ENCODE measurements around the gene PREB. TPM values are rescaled to one million over a fixed set of nuclear protein-coding genes. Genes with fewer than 3 reads are reported as not detected.

PREB gene
- total RNA-seq, 1 donor from 2014 or later = 25.7 TPM

- DNase-seq (ENCODE audit: low read depth in 2 of 2) = no peak
These were observed 37.6 kb downstream of the PREB start for GRCh38 chr2:27096748-27097297.

GRCh38 chr2:27095745-27096651 is 38.4 kb downstream of the PREB start:
- peak; percentile 45 to 59 for DNase-seq (ENCODE audit: low read depth in 2 of 2)

GRCh38 chr2:27095427-27095744 is 39.0 kb downstream of the PREB start:
- no peak for DNase-seq (ENCODE audit: low read depth in 2 of 2)

GRCh38 chr2:27094353-27094984 is 40.0 kb downstream of the PREB start:
- no peak for DNase-seq (ENCODE audit: low read depth in 2 of 2)

- DNase-seq (ENCODE audit: low read depth in 2 of 2) = no peak
These were observed 40.7 kb downstream of the PREB start for GRCh38 chr2:27093430-27094352.

- DNase-seq (ENCODE audit: low read depth in 2 of 2) = no peak
These were observed 41.6 kb downstream of the PREB start for GRCh38 chr2:27092696-27093429.

- DNase-seq (ENCODE audit: low read depth in 2 of 2) = no peak
These were observed 42.4 kb downstream of the PREB start for GRCh38 chr2:27091746-27092695.

GRCh38 chr2:27089111-27089954 is 45.1 kb downstream of the PREB start:
- no peak for DNase-seq (ENCODE audit: low read depth in 2 of 2)

GRCh38 chr2:27088634-27089033 is 45.8 kb downstream of the PREB start:
- DNase-seq (ENCODE audit: low read depth in 2 of 2) = no peak

GRCh38 chr2:27087823-27088410 is 46.5 kb downstream of the PREB start:
- no peak for DNase-seq (ENCODE audit: low read depth in 2 of 2)

GRCh38 chr2:27086724-27087593 is 47.5 kb downstream of the PREB start, which contains the start of gene KHK:
KHK (plus strand) TSS chr2:27086772; CDS start chr2:27087260, 488 bp downstream.
- no peak for DNase-seq (ENCODE audit: low read depth in 2 of 2)

GRCh38 chr2:27086090-27086723 is 48.2 kb downstream of the PREB start:
- peak; percentile 75 to 92 for DNase-seq (ENCODE audit: low read depth in 2 of 2)

- DNase-seq (ENCODE audit: low read depth in 2 of 2) = peak in 1 of 2 donors; percentile 79
These were observed 48.8 kb downstream of the PREB start for GRCh38 chr2:27085673-27086089.

GRCh38 chr2:27085062-27085672 is 49.3 kb downstream of the PREB start:
- DNase-seq (ENCODE audit: low read depth in 2 of 2) = no peak

GRCh38 chr2:27084297-27085061 is 50.0 kb downstream of the PREB start:
- no peak for DNase-seq (ENCODE audit: low read depth in 2 of 2)
